Fibroblast of skin of right quadriceps (primary cell): ENCODE measurements around the gene MUC4.
"Not testable (repeated sequence)": the region's sequence is repeated elsewhere in the genome, so short reads cannot be mapped to it uniquely, and the experiment has no call there.

ENCODE experiments used
- DNase-seq: peaks from one replicate; pipeline ENCODE4 v3.0.0-alpha.2; 2013

Gene MUC4

DNA sequence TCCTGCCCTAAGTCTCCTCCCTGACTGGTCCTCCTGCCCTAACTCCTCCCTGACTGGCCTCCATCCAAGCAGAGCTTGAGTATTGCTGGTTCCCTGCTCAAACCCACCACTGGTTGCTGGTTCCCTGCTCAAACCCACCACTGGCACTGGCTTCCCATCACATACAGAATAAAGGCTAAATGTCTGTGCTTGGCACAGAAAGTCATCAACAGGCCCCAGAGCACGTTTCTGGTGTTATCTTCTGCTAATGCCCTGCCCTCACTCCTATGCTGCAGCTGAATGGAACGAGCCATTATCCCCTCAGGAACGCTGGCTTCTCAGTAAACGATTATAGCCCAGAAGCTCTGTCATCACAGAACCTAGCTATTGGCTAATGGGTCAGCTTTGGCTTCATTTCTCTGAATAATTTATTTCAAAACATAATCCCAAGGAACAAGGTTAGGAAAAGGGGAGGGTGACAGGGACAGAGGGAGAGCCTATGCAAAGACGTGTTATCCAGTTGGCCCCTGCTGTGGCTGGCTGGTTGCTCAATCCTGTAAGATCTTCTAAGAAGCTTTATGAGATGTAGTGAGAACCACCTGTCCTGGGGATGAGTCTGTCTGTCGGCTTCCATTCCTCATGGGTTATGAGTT is 97.2 kb downstream of the MUC4 start:
- no peak for DNase-seq

DNA sequence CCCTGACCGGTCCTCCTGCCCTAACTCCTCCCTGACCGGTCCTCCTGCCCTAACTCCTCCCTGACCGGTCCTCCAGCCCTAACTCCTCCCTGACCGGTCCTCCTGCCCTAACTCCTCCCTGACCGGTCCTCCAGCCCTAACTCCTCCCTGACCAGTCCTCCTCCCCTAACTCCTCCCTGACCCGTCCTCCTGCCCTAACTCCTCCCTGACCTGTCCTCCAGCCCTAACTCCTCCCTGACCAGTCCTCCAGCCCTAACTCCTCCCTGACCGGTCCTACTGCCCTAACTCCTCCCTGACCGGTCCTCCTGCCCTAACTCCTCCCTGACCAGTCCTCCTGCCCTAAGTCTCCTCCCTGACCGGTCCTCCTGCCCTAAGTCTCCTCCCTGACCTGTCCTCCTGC is 98.6 kb downstream of the MUC4 start:
- not testable (repeated sequence) for DNase-seq

- DNase-seq = not testable (repeated sequence)
Measured at GRCh38 chr3:195712535-195712910, 99.2 kb downstream of the MUC4 start.

DNA sequence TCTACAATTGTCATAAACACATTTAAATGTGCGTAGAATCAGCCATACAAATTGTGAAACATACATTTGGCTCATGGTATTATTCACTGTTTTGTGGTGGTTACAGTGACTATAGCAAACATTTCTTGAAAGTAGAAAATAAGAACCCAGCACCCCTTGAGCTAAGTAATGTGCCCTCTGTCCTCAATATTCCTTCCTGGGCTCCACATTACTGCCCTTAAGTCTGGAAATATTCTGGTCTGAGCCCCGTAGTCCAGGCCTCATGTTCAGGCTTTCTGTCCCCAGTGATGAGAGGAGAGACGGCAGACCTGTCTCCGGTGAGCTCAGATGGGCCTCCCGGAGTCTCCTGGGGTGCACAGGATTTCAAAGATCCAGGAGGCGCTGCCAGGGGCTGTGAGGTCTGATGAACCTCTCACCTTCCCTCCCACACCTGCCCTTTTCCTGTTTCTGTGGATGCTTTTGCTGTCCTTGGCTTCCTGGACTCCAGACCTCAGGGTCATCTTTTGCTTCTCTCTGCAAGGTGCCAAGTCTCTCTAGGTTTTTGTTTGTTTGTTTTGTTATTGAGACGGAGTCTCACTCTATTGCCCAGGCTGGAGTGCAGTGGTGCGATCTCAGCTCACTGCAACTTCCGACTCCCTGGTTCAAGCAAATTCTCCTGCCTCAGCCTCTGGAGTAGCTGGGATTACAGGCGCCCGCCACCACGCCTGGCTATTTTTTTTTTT is 99.8 kb downstream of the MUC4 start:
- no peak for DNase-seq

DNA sequence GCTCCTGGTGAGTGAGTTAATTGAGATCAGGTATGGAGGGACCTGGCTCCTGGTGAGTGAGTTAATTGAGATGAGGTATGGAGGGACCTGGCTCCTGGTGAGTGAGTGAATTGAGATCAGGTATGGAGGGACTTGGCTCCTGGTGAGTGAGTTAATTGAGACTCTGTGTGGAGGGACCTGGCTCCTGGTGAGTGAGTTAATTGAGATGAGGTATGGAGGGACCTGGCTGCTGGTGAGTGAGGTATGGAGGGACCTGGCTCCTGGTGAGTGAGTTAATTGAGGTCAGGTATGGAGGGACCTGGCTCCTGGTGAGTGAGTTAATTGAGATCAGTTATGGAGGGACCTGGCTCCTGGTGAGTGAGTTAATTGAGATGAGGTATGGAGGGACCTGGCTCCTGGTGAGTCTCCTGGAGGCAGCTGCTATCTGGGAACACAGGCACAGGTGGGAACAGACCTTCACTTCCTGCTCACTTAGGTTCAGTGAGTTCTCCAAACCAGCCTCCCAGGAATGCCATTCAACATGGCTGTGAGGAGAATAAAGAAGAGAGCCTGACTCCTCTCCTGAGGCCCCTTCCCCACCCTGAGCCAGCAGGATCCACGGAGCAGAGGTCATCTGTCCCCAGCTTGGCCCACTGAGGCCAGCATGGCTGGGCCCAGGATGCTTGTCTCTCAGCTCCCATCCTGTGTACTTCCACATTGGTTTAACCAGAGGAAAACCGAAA is 100.5 kb downstream of the MUC4 start:
- DNase-seq = not testable (repeated sequence)

DNA sequence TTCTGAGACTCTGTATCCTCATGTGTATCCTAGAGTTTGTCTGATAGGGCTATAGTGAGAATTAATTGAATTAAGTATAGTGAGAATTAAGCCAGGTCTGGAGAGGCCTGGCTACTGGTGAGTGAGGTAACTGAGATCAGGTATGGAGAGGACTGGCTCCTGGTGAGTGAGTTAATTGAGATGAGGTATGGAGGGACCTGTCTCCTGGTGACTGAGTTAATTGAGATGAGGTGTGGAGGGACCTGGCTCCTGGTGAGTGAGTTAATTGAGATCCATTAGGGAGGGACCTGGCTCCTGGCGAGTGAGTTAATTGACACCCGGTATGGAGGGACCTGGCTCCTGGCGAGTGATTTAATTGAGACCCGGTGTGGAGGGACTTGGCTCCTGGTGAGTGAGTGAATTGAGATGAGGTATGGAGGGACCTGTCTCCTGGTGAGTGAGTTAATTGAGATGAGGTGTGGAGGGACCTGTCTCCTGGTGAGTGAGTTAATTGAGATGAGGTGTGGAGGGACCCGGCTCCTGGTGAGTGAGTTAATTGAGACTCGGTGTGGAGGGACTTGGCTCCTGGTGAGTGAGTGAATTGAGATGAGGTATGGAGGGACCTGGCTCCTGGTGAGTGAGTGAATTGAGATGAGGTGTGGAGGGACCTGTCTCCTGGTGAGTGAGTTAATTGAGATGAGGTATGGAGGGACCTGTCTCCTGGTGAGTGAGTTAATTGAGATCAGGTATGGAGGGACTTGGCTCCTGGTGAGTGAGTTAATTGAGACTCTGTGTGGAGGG is 101.4 kb downstream of the MUC4 start:
- DNase-seq = not testable (repeated sequence)

DNA sequence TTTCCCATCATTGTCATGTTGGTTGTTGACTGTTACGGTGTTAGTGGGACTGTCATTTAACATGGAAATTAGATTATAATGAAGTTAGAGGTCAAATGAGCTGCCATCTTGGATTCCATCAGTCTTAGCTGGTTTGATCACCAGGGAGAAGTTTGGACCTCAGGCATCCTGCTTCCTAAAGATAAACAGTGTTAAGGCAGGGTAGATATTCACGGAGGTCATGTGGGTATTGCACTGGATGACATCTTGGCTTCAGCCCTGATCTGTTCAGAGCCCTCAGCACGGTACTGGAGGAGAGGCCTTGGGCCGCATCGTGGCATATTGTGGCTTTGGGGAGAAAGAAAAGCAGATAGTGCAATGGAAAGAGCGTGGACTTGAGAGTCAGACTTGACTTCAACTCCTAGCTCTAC is 102.0 kb downstream of the MUC4 start:
- DNase-seq = no peak

DNA sequence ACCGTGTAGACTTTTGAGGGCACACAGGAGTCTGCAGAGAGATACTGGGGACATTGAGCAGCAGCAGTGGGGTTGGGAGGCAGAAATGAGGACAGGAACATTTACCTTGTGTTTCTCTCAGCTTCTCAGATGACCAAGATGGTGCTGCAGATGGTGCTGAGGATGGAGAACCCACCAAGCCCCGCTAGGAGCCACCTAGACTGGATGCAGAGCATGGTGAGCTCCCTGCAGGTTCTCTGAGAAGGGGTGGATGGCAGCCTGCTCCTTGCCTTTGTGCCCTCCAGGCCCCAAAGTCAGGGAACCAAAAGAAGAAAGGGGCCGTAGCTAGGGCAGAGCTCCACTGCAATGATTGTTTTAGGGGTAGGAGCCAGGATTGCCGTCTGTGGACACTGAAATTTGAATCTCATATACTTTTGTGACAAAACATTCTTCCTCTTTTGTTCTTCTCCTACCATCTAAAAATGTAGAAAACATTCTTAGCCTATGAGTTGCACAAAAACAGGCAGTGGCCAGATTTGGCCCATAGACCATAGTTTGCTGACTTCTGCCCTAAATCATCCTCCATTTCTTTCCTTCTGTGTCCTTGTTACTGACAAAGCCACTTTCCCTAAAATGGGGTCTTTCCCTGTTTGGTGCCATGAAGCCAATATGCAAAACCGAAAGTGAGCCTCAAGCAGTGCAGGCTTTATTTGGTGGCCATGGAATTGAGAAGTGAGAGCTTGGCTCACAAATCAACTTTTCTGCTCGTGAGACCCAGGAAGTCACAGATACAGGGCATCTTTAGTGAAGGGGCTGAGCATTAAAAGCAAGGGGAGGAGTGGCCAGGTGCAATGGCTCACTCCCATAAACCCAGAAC is 102.9 kb downstream of the MUC4 start:
- DNase-seq = no peak

DNA sequence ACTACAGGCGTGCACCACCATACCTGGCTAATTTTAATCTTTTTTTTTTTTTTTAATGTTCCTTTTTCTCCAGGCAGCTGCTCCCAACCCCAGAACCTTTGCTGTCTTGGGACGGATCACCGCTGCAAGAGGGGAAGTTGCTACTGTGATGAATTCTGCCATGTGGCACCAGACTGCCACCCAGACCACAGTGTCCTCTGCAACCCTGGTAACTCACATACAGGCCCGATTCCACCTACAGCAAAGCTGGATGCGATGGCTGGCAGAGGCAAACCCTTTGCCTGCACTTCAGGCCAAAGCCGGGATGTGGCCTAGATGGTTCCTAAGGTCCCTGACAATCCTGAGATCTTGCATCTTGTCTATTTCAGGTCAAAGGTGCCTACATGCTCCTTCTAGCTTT is 103.7 kb downstream of the MUC4 start:
- DNase-seq = no peak

DNA sequence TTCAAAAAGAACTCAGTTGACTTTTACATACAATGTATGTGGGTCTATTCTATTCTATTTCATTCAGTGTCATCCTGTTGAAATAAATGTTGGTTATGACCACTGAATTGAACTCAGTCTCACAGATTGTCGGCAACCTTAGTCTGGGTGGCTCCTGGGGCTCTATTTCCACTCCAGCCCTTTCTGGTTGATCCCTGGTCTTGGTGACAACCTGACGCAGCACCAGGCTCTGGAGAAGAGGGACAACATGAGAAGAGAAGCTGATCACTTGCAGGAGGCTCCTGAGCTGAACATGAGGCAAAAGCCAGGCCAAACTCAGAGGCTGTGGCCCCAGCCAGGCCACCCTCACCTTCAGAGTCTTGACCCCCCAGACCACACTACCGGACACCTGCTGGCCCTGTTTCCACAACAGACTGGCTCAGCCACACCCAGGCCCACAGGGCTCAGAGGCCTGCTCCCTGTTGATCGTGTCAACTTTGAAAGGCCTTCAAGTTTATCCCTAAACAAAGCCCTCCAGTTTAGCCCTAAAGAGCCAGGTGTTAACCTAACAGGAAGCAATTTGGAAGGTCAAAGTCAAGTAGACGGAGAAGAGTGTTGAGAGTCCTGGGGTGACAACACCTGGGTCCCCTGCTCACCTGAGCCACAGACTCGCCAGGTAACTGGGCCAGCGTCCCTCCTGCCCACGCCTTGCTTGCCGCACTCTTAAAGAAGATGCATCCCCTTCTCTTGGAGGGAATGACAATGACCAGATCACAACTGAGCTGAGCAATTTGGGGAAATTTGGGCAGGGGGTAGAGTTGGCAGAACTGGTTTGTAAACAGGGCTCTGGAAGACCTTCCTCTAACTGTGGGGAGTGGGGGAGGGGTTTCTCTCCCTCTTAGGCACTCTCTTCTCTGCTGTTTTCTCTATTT is 106.4 kb downstream of the MUC4 start:
- DNase-seq = no peak

DNA sequence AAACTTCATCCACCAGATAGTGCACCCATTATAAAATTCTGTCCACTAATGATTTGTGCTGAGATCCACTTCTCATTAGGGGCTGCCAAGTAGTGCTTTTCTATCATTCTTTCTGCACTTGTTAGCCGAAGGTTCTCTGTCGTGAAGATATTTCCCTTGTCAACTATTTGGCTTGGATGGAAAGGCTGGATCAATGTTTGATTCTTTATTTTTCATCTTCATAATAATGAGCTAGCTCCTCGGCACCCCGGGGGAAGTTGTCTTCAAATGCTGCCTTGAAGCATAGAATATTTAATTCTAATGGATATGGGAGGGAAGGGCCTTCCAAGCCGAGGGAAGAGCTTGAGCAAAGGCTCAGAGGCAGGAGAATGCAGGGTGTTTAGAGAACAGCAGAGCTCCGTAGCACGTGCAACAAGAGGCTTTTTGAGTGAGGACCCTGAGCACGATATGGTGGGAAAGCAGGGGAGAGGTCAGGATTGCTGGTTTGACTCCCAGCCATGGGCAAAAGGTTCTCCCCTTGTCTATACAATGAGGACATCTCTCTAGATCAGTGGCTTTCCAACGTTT is 107.2 kb downstream of the MUC4 start:
- no peak for DNase-seq

DNA sequence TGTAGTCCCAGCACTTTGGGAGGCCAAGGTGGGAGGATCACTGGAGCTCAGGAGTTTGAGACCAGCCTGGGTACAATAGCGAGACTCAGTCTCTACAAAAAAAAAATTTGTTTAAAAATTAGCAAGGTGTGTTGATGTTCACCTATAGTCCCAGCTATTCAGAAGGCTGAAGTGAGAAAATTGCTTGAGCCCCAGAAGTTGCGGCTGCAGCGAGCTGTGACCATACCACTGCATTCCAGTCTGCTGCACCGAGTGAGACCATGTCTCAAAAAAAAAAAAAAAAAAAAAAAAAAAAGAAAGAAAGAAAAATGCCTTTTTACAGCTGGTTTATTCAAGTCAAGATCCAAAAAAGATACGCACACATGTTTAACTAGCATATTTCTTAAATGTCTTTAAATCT is 108.0 kb downstream of the MUC4 start:
- no peak for DNase-seq

- DNase-seq = no peak
Measured at GRCh38 chr3:195701042-195701915, 110.5 kb downstream of the MUC4 start.

DNA sequence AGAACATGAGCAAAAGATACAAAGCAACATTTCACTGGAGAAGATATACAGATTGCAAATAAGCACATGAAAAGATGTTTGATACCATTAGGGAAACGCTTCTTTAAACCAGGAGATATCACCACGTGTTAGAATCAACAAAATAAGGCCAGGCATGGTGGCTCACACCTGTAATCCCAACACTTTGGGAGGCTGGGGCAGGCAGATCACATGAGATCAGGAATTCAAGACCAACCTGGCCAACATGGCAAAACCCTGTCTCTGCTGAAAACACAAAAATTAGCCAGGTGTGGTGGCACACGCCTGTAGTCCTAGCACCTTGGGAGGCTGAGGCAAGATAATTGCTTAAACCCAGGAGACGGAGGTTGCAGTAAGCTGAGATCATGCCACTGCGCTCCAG is 111.4 kb downstream of the MUC4 start:
- DNase-seq = no peak

GRCh38 chr3:195699860-195700259 is 111.9 kb downstream of the MUC4 start:
- no peak for DNase-seq

- DNase-seq = no peak
Measured at GRCh38 chr3:195699388-195699771, 112.3 kb downstream of the MUC4 start.

- DNase-seq = no peak
Measured at GRCh38 chr3:195698647-195699387, 112.9 kb downstream of the MUC4 start.

GRCh38 chr3:195698325-195698646 is 113.4 kb downstream of the MUC4 start:
- DNase-seq = no peak

- peak; percentile 81 for DNase-seq
Measured at GRCh38 chr3:195697582-195698324, 114.0 kb downstream of the MUC4 start.
